Measurements from ENCODE around the gene ATP9A. TPM values are rescaled to one million over a fixed set of nuclear protein-coding genes. Genes with fewer than 3 reads are reported as not detected.

Gene ATP9A
- total and polyA plus RNA-seq, 10 of the 15 experiments (the other 5 are each of a cell fraction or from before 2014, with no cell fraction given): 0.03 to 0.81 (median 0.14) TPM

DNA sequence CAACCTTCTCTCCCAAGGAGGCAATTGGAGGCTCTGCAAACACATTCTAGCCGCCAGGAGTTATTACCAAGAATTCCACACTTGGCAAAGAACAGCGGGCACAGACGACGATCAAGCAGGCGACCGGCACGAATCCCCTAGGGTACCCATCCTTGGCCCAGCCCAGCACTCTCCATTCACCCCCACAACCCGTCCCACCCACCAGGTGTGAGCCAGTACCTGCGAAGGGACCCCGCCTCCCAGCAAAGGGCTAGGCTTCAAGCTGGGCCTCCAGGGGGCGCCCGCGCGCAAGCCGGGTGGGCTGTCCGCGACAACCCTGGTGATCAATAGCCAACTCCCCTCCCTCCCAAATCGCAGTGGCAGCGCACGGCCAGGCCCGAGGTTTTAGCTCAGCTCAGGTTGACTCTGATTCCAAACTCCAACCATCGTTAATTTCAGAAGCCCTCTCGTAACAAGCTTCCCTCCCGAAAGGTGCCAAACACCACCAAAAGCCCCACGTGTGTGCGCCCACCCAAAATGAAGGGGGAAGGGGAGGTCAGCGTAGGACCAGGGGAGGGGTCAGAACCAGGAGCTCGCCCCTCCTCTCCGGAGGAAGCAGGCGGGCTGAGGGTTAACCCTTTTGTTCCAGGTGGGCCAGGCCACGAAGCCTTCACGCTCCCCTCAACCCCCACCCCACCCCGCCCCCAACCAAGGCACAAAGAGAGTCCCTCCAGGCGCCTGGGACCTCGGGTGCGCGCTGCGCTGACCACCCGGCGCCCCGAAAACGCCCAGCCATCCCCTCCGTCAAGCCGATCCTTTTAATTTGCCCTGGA is 32.1 kb upstream of the ATP9A start (continued):
- TF ChIP-seq, protein P1, sequence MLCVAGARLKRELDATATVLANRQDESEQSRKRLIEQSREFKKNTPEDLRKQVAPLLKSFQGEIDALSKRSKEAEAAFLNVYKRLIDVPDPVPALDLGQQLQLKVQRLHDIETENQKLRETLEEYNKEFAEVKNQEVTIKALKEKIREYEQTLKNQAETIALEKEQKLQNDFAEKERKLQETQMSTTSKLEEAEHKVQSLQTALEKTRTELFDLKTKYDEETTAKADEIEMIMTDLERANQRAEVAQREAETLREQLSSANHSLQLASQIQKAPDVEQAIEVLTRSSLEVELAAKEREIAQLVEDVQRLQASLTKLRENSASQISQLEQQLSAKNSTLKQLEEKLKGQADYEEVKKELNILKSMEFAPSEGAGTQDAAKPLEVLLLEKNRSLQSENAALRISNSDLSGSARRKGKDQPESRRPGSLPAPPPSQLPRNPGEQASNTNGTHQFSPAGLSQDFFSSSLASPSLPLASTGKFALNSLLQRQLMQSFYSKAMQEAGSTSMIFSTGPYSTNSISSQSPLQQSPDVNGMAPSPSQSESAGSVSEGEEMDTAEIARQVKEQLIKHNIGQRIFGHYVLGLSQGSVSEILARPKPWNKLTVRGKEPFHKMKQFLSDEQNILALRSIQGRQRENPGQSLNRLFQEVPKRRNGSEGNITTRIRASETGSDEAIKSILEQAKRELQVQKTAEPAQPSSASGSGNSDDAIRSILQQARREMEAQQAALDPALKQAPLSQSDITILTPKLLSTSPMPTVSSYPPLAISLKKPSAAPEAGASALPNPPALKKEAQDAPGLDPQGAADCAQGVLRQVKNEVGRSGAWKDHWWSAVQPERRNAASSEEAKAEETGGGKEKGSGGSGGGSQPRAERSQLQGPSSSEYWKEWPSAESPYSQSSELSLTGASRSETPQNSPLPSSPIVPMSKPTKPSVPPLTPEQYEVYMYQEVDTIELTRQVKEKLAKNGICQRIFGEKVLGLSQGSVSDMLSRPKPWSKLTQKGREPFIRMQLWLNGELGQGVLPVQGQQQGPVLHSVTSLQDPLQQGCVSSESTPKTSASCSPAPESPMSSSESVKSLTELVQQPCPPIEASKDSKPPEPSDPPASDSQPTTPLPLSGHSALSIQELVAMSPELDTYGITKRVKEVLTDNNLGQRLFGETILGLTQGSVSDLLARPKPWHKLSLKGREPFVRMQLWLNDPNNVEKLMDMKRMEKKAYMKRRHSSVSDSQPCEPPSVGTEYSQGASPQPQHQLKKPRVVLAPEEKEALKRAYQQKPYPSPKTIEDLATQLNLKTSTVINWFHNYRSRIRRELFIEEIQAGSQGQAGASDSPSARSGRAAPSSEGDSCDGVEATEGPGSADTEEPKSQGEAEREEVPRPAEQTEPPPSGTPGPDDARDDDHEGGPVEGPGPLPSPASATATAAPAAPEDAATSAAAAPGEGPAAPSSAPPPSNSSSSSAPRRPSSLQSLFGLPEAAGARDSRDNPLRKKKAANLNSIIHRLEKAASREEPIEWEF (IDR thresholded peaks at IDR 0.05; ENCODE audit: insufficient replicate concordance, low read depth, low read length): peak; percentile 18
- TF ChIP-seq HDAC6 (IDR thresholded peaks at IDR 0.05; ENCODE audit: unreplicated experiment): no peak
- TF ChIP-seq PML (IDR thresholded peaks at IDR 0.05; ENCODE audit: low read length): no peak
- TF ChIP-seq DPF2 (IDR thresholded peaks at IDR 0.05): no peak
- TF ChIP-seq, protein P2, sequence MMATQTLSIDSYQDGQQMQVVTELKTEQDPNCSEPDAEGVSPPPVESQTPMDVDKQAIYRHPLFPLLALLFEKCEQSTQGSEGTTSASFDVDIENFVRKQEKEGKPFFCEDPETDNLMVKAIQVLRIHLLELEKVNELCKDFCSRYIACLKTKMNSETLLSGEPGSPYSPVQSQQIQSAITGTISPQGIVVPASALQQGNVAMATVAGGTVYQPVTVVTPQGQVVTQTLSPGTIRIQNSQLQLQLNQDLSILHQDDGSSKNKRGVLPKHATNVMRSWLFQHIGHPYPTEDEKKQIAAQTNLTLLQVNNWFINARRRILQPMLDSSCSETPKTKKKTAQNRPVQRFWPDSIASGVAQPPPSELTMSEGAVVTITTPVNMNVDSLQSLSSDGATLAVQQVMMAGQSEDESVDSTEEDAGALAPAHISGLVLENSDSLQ (IDR thresholded peaks at IDR 0.05): no peak
- TF ChIP-seq ETV6 (conservative IDR thresholded peaks at IDR 0.05 in 1 of 2, IDR thresholded peaks at IDR 0.05 in 1 of 2; ENCODE audit: borderline replicate concordance in 1 of 2, low read depth in 1 of 2): no peak
- TF ChIP-seq SMC3 (IDR thresholded peaks at IDR 0.05; ENCODE audit: borderline replicate concordance, low read length): peak; percentile 37; the same call in 1 of the 2 replicates
- no peak for TF ChIP-seq STAT1 (conservative IDR thresholded peaks at IDR 0.05)
- TF ChIP-seq RAD21 (IDR thresholded peaks at IDR 0.05; ENCODE audit: insufficient read depth, low read depth, low read length): peak; percentile 46
- TF ChIP-seq, protein P3, sequence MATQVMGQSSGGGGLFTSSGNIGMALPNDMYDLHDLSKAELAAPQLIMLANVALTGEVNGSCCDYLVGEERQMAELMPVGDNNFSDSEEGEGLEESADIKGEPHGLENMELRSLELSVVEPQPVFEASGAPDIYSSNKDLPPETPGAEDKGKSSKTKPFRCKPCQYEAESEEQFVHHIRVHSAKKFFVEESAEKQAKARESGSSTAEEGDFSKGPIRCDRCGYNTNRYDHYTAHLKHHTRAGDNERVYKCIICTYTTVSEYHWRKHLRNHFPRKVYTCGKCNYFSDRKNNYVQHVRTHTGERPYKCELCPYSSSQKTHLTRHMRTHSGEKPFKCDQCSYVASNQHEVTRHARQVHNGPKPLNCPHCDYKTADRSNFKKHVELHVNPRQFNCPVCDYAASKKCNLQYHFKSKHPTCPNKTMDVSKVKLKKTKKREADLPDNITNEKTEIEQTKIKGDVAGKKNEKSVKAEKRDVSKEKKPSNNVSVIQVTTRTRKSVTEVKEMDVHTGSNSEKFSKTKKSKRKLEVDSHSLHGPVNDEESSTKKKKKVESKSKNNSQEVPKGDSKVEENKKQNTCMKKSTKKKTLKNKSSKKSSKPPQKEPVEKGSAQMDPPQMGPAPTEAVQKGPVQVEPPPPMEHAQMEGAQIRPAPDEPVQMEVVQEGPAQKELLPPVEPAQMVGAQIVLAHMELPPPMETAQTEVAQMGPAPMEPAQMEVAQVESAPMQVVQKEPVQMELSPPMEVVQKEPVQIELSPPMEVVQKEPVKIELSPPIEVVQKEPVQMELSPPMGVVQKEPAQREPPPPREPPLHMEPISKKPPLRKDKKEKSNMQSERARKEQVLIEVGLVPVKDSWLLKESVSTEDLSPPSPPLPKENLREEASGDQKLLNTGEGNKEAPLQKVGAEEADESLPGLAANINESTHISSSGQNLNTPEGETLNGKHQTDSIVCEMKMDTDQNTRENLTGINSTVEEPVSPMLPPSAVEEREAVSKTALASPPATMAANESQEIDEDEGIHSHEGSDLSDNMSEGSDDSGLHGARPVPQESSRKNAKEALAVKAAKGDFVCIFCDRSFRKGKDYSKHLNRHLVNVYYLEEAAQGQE (IDR thresholded peaks at IDR 0.05; ENCODE audit: low read depth, low read length): no peak
- TF ChIP-seq POLR2AphosphoS2 (IDR thresholded peaks at IDR 0.05; ENCODE audit: low read depth, low read length): no peak
- no peak for TF ChIP-seq STAT3 (IDR thresholded peaks at IDR 0.05; ENCODE audit: low read depth, low read length)
- TF ChIP-seq, protein P4, sequence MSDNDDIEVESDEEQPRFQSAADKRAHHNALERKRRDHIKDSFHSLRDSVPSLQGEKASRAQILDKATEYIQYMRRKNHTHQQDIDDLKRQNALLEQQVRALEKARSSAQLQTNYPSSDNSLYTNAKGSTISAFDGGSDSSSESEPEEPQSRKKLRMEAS (IDR thresholded peaks at IDR 0.05; ENCODE audit: low read depth, low read length): no peak
- TF ChIP-seq SIN3A (IDR thresholded peaks at IDR 0.05; ENCODE audit: low read depth, low read length): no peak
- no peak for TF ChIP-seq CREB1 (IDR thresholded peaks at IDR 0.05; ENCODE audit: low read depth)
- TF ChIP-seq NR2F1 (conservative IDR thresholded peaks at IDR 0.05): no peak

All from GM12878 (cell line).